NCI-H510A treated with DMSO at 0.1 percent for 48 hours (cell line): ENCODE measurements around the gene ETFDH.
"Not testable (repeated sequence)": the region's sequence is repeated elsewhere in the genome, so short reads cannot be mapped to it uniquely, and the experiment has no call there.

Source experiments
- DNase-seq: peaks from one replicate; lab custom pipeline; 2025; lab: John Stamatoyannopoulos, UW

ETFDH gene

DNA sequence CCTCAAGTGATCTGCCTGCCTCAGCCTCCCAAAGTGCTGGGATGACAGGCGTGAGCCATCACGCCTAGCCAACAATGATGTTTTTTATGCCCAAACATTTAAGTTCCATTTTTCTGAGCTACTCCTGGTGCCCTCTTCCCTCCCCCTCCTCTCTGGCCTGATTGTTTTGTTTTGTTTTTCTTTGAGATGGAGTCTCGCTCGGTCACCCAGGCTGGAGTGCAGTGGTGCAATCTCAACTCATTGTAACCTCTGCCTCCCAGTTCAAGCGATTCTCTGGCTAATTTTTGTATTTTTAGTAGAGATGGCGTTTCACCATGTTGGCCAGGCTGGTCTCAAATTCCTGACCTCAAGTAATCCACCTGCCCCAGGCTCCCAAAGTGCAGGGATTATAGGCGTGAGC, 83.7 kb downstream of the ETFDH start:
- DNase-seq: not testable (repeated sequence)

DNA sequence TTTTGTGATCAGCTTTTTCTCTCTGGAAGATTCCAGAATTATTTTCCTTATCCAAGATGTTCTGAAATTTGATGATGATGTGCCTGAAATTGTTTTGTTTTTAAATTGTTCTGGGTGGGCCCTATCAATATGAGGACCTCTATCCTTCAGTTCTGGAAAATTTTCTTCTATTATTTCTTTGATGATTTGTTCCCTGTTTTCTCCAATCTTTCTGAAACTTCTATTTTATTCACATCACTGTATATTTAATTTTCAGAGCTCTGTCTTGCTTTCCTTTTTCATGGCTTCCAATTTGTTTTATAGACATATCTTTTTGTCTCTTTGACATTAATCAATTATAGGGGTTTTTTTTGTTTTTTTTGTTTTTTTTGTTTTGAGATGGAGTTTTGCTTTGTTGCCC, 84.5 kb downstream of the ETFDH start:
- DNase-seq: no peak

DNA sequence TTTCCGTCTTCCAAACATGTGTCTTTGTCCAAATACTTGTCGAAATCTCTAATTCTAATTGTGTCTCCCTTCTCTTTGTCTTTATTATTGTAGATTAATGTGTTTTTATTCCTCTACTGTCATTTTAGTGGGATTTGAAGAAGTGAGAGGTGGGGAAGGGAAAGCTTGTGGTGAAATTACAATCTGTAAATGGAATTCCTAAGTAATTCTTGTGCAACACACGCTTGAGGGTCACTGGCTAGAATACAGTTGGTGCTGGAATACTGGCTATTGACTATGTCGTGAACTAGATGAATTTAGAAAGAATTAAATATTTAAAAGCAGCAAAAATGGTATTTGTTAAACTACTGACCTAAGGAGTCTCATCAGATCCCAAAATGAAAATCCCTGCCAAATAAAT, 86.0 kb downstream of the ETFDH start:
- DNase-seq: no peak

DNA sequence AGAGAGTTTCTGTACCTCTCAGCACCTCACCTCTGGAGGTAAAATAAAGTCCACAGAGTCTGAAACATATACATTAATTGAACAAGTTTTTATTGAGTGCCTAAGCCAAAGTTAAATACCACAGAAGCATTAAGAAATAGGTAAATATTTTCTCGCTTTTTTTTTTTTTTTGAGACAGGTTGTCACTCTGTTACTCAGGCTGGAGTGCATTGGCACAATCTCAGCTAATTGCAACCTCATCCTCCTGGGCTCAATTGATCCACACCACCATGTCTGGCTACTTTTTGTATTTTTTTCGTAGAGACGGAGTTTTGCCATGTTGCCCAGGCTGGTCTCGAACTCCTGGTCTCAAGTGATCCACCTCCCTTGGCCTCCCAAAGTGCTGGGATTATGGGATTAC, 86.6 kb downstream of the ETFDH start:
- no peak for DNase-seq
